B cell (primary cell): ENCODE results near the gene ERBB2.

Experiments
- CTCF ChIP-seq: fragments of 200-600 bp; IDR thresholded peaks from one replicate; pipeline ENCODE4 v1.8.0; 2022; ENCODE audit warnings: antibody characterized with exemption, mild to moderate bottlenecking
- EZH2 ChIP-seq: IDR thresholded peaks from 2 replicates; pipeline ENCODE4 v1.6.1; 2012; ENCODE audit warnings: borderline replicate concordance, low read depth, mild to moderate bottlenecking, moderate library complexity, low read length; ENCODE audit not compliant: insufficient read depth, poor library complexity, severe bottlenecking

GRCh38 chr17:39696731-39697130 is 3.1 kb upstream of the ERBB2 start:
- TF ChIP-seq CTCF (no peak), EZH2 (no peak)
